ENCODE data around the gene OLIG3.

OLIG3 gene

DNA sequence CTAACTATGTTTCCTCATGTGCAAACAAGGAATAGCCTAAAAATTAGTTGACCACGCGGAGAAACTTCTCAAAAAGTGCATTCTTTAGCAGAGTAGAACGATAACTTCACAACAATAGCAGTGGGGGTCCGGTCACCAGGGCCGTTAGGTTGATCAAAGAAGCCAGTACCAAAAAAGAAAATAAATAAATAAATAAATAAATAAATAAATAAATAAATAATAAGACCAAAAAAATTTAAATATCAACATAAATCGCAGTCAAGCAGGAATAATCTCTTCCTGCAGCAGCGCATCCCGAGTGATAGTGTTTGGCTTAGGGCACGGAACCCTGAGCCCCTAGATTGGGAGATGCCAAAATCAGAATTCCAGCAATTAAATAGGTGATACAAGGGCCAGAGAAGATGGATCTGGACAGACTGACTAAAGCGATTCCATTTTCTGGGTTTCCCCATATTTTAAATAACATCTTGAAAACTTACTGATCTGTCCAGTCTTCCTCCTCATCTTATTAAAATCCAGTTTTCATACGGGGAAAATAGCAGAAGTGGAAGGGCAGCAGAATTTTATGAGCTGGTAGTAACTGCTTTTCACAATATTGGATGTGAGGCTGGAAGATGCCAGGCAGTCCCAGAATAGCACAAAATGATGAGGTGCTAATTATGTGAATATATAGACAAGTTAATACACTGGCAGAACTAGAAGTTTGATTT, 4.4 kb upstream of the OLIG3 start (continued):
- TF ChIP-seq ZNF623 (tag by site-specific recombination; IDR thresholded peaks at IDR 0.05) (peak; percentile 83), ZNF560 (tag by site-specific recombination; IDR thresholded peaks at IDR 0.05; ENCODE audit: borderline replicate concordance) (peak; percentile 85; the same call in 1 of the 2 replicates), GFI1B (tag by site-specific recombination; IDR thresholded peaks at IDR 0.05) (peak; percentile 61; the same call in 1 of the 2 replicates), MYNN (tag by site-specific recombination; IDR thresholded peaks at IDR 0.05; ENCODE audit: borderline replicate concordance) (peak; percentile 62; the same call in 1 of the 2 replicates), ZNF654 (tag by site-specific recombination; IDR thresholded peaks at IDR 0.05; ENCODE audit: low read depth) (peak; percentile 43; the same call in 1 of the 2 replicates), ZNF510 (tag by site-specific recombination; IDR thresholded peaks at IDR 0.05; ENCODE audit: insufficient replicate concordance) (peak; percentile 95), ZNF169 (tag by site-specific recombination; IDR thresholded peaks at IDR 0.05) (no peak), IKZF3 (tag by site-specific recombination; IDR thresholded peaks at IDR 0.05) (no peak), ZNF202 (tag by site-specific recombination; IDR thresholded peaks at IDR 0.05; ENCODE audit: borderline replicate concordance) (peak; percentile 92), KLF1 (tag by site-specific recombination; IDR thresholded peaks at IDR 0.05) (no peak), ZBTB21 (tag by site-specific recombination; IDR thresholded peaks at IDR 0.05) (0 out of 2 replicates have a peak, but pooled peaks have one; percentile 55), GLIS1 (tag by site-specific recombination; IDR thresholded peaks at IDR 0.05) (no peak), ZNF664 (tag by site-specific recombination; IDR thresholded peaks at IDR 0.05) (peak; percentile 70; the same call in 1 of the 2 replicates), ZNF140 (tag by site-specific recombination; IDR thresholded peaks at IDR 0.05) (peak; percentile 82), ZNF558 (tag by site-specific recombination; IDR thresholded peaks at IDR 0.05) (peak; percentile 87), ZXDB (tag by site-specific recombination; IDR thresholded peaks at IDR 0.05) (peak; percentile 66), ZBTB49 (tag by site-specific recombination; IDR thresholded peaks at IDR 0.05; ENCODE audit: low read depth) (no peak), ZNF266 (tag by site-specific recombination; IDR thresholded peaks at IDR 0.05; ENCODE audit: low read depth) (peak; percentile 94), OVOL3 (tag by site-specific recombination; IDR thresholded peaks at IDR 0.05) (peak; percentile 60; the same call in 1 of the 2 replicates), ZNF426 (tag by site-specific recombination; IDR thresholded peaks at IDR 0.05) (peak; percentile 92), ZNF211 (tag by site-specific recombination; IDR thresholded peaks at IDR 0.05; ENCODE audit: low read depth) (no peak)
- TF ChIP-seq, protein P1, sequence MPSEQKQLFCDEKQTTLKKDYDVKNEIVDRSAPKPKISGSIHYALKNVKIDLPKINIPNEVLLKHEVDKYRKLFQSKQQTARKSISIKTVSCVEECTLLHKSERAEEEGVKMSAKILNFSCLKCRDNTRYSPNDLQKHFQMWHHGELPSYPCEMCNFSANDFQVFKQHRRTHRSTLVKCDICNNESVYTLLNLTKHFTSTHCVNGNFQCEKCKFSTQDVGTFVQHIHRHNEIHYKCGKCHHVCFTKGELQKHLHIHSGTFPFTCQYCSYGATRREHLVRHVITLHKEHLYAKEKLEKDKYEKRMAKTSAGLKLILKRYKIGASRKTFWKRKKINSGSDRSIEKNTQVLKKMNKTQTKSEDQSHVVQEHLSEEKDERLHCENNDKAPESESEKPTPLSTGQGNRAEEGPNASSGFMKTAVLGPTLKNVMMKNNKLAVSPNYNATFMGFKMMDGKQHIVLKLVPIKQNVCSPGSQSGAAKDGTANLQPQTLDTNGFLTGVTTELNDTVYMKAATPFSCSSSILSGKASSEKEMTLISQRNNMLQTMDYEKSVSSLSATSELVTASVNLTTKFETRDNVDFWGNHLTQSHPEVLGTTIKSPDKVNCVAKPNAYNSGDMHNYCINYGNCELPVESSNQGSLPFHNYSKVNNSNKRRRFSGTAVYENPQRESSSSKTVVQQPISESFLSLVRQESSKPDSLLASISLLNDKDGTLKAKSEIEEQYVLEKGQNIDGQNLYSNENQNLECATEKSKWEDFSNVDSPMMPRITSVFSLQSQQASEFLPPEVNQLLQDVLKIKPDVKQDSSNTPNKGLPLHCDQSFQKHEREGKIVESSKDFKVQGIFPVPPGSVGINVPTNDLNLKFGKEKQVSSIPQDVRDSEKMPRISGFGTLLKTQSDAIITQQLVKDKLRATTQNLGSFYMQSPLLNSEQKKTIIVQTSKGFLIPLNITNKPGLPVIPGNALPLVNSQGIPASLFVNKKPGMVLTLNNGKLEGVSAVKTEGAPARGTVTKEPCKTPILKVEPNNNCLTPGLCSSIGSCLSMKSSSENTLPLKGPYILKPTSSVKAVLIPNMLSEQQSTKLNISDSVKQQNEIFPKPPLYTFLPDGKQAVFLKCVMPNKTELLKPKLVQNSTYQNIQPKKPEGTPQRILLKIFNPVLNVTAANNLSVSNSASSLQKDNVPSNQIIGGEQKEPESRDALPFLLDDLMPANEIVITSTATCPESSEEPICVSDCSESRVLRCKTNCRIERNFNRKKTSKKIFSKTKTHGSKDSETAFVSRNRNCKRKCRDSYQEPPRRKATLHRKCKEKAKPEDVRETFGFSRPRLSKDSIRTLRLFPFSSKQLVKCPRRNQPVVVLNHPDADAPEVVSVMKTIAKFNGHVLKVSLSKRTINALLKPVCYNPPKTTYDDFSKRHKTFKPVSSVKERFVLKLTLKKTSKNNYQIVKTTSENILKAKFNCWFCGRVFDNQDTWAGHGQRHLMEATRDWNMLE (tag by site-specific recombination; conservative IDR thresholded peaks at IDR 0.05; ENCODE audit: low read depth), result peak; percentile 96
- TF ChIP-seq, protein P2, sequence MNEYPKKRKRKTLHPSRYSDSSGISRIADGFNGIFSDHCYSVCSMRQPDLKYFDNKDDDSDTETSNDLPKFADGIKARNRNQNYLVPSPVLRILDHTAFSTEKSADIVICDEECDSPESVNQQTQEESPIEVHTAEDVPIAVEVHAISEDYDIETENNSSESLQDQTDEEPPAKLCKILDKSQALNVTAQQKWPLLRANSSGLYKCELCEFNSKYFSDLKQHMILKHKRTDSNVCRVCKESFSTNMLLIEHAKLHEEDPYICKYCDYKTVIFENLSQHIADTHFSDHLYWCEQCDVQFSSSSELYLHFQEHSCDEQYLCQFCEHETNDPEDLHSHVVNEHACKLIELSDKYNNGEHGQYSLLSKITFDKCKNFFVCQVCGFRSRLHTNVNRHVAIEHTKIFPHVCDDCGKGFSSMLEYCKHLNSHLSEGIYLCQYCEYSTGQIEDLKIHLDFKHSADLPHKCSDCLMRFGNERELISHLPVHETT (tag by site-specific recombination; IDR thresholded peaks at IDR 0.05), result 0 out of 2 replicates have a peak, but pooled peaks have one; percentile 40
- TF ChIP-seq, protein P3, sequence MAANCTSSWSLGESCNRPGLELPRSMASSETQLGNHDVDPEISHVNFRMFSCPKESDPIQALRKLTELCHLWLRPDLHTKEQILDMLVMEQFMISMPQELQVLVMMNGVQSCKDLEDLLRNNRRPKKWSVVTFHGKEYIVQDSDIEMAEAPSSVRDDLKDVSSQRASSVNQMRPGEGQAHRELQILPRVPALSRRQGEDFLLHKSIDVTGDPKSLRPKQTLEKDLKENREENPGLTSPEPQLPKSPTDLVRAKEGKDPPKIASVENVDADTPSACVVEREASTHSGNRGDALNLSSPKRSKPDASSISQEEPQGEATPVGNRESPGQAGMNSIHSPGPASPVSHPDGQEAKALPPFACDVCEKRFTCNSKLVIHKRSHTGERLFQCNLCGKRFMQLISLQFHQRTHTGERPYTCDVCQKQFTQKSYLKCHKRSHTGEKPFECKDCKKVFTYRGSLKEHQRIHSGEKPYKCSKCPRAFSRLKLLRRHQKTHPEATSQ (tag by site-specific recombination; IDR thresholded peaks at IDR 0.05), result no peak
- TF ChIP-seq, protein P4, sequence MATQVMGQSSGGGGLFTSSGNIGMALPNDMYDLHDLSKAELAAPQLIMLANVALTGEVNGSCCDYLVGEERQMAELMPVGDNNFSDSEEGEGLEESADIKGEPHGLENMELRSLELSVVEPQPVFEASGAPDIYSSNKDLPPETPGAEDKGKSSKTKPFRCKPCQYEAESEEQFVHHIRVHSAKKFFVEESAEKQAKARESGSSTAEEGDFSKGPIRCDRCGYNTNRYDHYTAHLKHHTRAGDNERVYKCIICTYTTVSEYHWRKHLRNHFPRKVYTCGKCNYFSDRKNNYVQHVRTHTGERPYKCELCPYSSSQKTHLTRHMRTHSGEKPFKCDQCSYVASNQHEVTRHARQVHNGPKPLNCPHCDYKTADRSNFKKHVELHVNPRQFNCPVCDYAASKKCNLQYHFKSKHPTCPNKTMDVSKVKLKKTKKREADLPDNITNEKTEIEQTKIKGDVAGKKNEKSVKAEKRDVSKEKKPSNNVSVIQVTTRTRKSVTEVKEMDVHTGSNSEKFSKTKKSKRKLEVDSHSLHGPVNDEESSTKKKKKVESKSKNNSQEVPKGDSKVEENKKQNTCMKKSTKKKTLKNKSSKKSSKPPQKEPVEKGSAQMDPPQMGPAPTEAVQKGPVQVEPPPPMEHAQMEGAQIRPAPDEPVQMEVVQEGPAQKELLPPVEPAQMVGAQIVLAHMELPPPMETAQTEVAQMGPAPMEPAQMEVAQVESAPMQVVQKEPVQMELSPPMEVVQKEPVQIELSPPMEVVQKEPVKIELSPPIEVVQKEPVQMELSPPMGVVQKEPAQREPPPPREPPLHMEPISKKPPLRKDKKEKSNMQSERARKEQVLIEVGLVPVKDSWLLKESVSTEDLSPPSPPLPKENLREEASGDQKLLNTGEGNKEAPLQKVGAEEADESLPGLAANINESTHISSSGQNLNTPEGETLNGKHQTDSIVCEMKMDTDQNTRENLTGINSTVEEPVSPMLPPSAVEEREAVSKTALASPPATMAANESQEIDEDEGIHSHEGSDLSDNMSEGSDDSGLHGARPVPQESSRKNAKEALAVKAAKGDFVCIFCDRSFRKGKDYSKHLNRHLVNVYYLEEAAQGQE (tag by site-specific recombination; IDR thresholded peaks at IDR 0.05), result peak; percentile 83

Data from HEK293 (cell line).